PC-3 (cell line): Measurements from ENCODE around the gene ABHD1. TPM values are rescaled to one million over a fixed set of nuclear protein-coding genes. Genes with fewer than 3 reads are reported as not detected.

ENCODE experiments used
- ATAC-seq: fragments of 200-7000 bp; cut with Tn5 transposase; 2 replicates; pipeline ENCODE4 v1.9.1; 2020; ENCODE audit warnings: mild to moderate bottlenecking, moderate library complexity
- BruUV-seq: library from RNA; stranded (reverse); fragments of 400-500 nt; replicated peaks from 2 replicates; lab custom pipeline; 2021; lab: Mats Ljungman, UMichigan
- CTCF ChIA-PET: fragments of 300-600 bp; sonication (Branson Sonifier 250); formaldehyde crosslinking; loops from one replicate; lab custom pipeline; 2022; ENCODE audit warnings: antibody characterized with exemption; lab: Charles Lee
- POLR2A ChIA-PET: fragments of 300-600 bp; sonication (Branson Sonifier 250); formaldehyde crosslinking; loops from one replicate; lab custom pipeline; 2022; ENCODE audit warnings: antibody characterized with exemption; ENCODE audit not compliant: unreplicated experiment; lab: Charles Lee
- DNase-seq: peaks from one replicate; pipeline ENCODE4 v3.0.0-alpha.2; 2015
- H2AFZ ChIP-seq: fragments of 300-600 bp; sonication (generic); 2 replicates; pipeline ENCODE4 v1.6.0; 2016; ENCODE audit warnings: antibody characterized with exemption, low read length
- H3F3A ChIP-seq: fragments of 300-600 bp; sonication (generic); one replicate; pipeline ENCODE4 v1.6.0; 2017; ENCODE audit warnings: antibody characterized with exemption, low read length, control low read depth, mild to moderate bottlenecking; ENCODE audit not compliant: unreplicated experiment
- H3K27ac ChIP-seq: fragments of 300-600 bp; sonication (generic); 2 replicates; pipeline ENCODE4 v1.5.1; 2016; ENCODE audit warnings: mild to moderate bottlenecking, low read length
- H3K27me3 ChIP-seq: fragments of 300-600 bp; sonication (generic); 2 replicates; pipeline ENCODE4 v1.6.1; 2016; ENCODE audit warnings: low read length, mixed read lengths
- H3K36me3 ChIP-seq: fragments of 300-600 bp; sonication (generic); 2 replicates; pipeline ENCODE4 v1.6.1; 2016; ENCODE audit warnings: low read depth, mixed run types, low read length, mixed read lengths
- H3K4me1 ChIP-seq: fragments of 300-600 bp; sonication (generic); 2 replicates; pipeline ENCODE4 v1.5.1; 2016; ENCODE audit warnings: low read length; ENCODE audit not compliant: insufficient read depth
- H3K4me2 ChIP-seq: fragments of 300-600 bp; sonication (generic); 2 replicates; pipeline ENCODE4 v1.6.0; 2016; ENCODE audit warnings: low read length
- H3K4me3 ChIP-seq: fragments of 300-600 bp; sonication (generic); 2 replicates; pipeline ENCODE4 v1.5.1; 2016; ENCODE audit warnings: mild to moderate bottlenecking, low read length, mixed read lengths
- H3K79me2 ChIP-seq: fragments of 300-600 bp; sonication (generic); 2 replicates; pipeline ENCODE4 v1.6.1; 2017; ENCODE audit warnings: low read length, mixed read lengths
- H3K9ac ChIP-seq: fragments of 300-600 bp; sonication (generic); 2 replicates; pipeline ENCODE4 v1.6.0; 2016; ENCODE audit warnings: mild to moderate bottlenecking, low read length
- H3K9me2 ChIP-seq: fragments of 300-600 bp; sonication (generic); replicated peaks from 2 replicates; pipeline ENCODE4 v1.6.1; 2016; ENCODE audit warnings: mixed run types, low read length, mixed read lengths
- H3K9me3 ChIP-seq: fragments of 300-600 bp; sonication (generic); 2 replicates; pipeline ENCODE4 v1.6.1; 2016; ENCODE audit warnings: low read length, mixed read lengths
- H4K20me1 ChIP-seq: fragments of 300-600 bp; sonication (generic); 2 replicates; pipeline ENCODE4 v1.6.1; 2016; ENCODE audit warnings: low read length, mixed read lengths
- EZH2 ChIP-seq: fragments of 300-600 bp; sonication (generic); IDR thresholded peaks from one replicate; pipeline ENCODE4 v1.6.1; 2017; ENCODE audit warnings: antibody characterized with exemption, mild to moderate bottlenecking, low read length; ENCODE audit not compliant: unreplicated experiment
- EZH2phosphoT487 ChIP-seq: fragments of 300-600 bp; sonication (generic); IDR thresholded peaks from 2 replicates; pipeline ENCODE4 v1.6.1; 2018; ENCODE audit warnings: mild to moderate bottlenecking, antibody characterized with exemption, low read length, borderline replicate concordance
- intact Hi-C: fragments of 100-400 bp; cut with micrococcal nuclease; formaldehyde crosslinking; loops from 2 replicates; pipeline ENCODE4 v1.9.0; 2023
- total RNA-seq: library from RNA; depleted of rRNA; stranded (reverse); fragments of >200 nt; gene quantifications from 2 replicates; pipeline ENCODE4 v1.2.3, GENCODE V29; 2014
- TF ChIP-seq, protein P1 (sequence below): fragments of 300-600 bp; sonication (generic); conservative IDR thresholded peaks from 2 replicates; pipeline ENCODE4 v1.5.1; 2017; ENCODE audit warnings: antibody characterized with exemption, low read depth, mild to moderate bottlenecking, low read length

The ABHD1 gene
- total RNA-seq, 1 experiment from 2014 or later, result 0.36 TPM

DNA sequence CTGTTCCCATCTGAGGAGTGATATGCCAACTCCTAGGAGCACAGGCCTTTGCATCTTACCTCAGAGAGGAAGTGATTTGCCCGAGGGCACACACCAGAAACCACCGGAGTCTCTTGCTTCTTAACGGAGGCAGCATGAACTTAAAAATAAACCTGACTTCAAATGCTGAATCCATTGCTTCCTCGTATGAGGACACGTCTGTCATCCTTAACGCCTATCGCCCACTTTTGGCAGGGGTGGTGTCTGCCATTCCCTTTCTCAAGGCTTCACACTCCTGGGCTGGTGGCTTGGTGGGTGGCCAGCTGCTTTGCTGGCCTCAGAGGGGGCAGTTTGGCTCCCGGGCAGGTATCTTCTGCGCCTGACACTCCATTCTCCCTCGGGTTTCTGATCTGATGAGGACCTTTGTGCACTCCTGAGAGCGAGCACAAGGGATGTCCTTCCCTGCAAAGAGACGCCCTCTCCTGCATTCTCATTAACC lies 11.9 kb downstream of the ABHD1 start:
- Histone ChIP-seq H3K4me2 (no peak overlapping the region), H3K27me3 (no peaks in the 10 kb centered on the region), H3F3A (no peaks in the 10 kb centered on the region), H3K36me3 (peaks cover 12% of the 10 kb centered on the region), H3K4me1 (peaks cover 9% of the 10 kb centered on the region), H4K20me1 (peaks cover 9% of the 10 kb centered on the region; the same call in 1 of the 2 replicates), H2AFZ (0 out of 2 replicates have a peak overlapping the region, but pooled peaks have one; percentile 79), H3K4me3 (no peak overlapping the region), H3K9me3 (no peaks in the 10 kb centered on the region), H3K9ac (no peak overlapping the region), H3K9me2 (no peaks in the 10 kb centered on the region), H3K27ac (no peak overlapping the region), H3K79me2 (peaks cover 22% of the 10 kb centered on the region)
- no peak for ATAC-seq
- ChIA-PET POLR2A (no interaction called here), CTCF (no interaction called here)
- intact Hi-C loops, result no loop called here
- TF ChIP-seq, protein P1, sequence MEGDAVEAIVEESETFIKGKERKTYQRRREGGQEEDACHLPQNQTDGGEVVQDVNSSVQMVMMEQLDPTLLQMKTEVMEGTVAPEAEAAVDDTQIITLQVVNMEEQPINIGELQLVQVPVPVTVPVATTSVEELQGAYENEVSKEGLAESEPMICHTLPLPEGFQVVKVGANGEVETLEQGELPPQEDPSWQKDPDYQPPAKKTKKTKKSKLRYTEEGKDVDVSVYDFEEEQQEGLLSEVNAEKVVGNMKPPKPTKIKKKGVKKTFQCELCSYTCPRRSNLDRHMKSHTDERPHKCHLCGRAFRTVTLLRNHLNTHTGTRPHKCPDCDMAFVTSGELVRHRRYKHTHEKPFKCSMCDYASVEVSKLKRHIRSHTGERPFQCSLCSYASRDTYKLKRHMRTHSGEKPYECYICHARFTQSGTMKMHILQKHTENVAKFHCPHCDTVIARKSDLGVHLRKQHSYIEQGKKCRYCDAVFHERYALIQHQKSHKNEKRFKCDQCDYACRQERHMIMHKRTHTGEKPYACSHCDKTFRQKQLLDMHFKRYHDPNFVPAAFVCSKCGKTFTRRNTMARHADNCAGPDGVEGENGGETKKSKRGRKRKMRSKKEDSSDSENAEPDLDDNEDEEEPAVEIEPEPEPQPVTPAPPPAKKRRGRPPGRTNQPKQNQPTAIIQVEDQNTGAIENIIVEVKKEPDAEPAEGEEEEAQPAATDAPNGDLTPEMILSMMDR, result no peak
- TF ChIP-seq EZH2 (no peak), EZH2phosphoT487 (no peak)
- DNase-seq, result no peak
- no TSS peak for BruUV-seq

DNA sequence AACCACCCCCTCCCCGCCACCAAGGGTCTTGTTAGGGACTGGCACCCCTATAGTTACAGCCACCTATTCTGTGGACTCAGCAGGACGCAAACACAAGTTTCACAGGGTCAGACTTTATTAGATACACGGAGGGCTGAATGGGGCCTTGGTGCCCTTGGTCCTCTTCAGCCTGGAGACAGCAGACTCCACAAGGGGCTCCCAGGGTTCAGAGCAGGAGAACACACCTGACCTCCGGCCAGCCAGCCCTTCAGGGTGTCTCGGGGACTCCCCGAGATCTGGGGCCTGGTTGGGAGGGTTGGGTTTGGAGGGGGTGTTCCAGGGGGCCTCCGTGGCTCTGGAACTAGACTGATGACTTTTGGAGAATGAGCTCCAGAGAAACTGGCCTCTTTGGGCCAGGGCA lies 13.1 kb downstream of the ABHD1 start:
- ATAC-seq (no peak), DNase-seq (no peak)
- Histone ChIP-seq H3F3A (no peaks in the 10 kb centered on the region), H3K36me3 (peaks cover 2% of the 10 kb centered on the region; the same call in 1 of the 2 replicates), H4K20me1 (peaks cover 9% of the 10 kb centered on the region; the same call in 1 of the 2 replicates), H3K4me1 (peaks cover 9% of the 10 kb centered on the region), H2AFZ (no peak overlapping the region), H3K27me3 (no peaks in the 10 kb centered on the region), H3K9ac (no peak overlapping the region), H3K9me2 (no peaks in the 10 kb centered on the region), H3K4me2 (no peak overlapping the region), H3K27ac (no peak overlapping the region), H3K4me3 (no peak overlapping the region), H3K79me2 (peaks cover 22% of the 10 kb centered on the region), H3K9me3 (no peaks in the 10 kb centered on the region)
- CTCF ChIA-PET, result no interaction called here
- intact Hi-C loops, result no loop called here
- no TSS peak for BruUV-seq
- POLR2A ChIA-PET, result no interaction called here
- TF ChIP-seq EZH2phosphoT487 (no peak), EZH2 (no peak)
- TF ChIP-seq, protein P1, result no peak

DNA sequence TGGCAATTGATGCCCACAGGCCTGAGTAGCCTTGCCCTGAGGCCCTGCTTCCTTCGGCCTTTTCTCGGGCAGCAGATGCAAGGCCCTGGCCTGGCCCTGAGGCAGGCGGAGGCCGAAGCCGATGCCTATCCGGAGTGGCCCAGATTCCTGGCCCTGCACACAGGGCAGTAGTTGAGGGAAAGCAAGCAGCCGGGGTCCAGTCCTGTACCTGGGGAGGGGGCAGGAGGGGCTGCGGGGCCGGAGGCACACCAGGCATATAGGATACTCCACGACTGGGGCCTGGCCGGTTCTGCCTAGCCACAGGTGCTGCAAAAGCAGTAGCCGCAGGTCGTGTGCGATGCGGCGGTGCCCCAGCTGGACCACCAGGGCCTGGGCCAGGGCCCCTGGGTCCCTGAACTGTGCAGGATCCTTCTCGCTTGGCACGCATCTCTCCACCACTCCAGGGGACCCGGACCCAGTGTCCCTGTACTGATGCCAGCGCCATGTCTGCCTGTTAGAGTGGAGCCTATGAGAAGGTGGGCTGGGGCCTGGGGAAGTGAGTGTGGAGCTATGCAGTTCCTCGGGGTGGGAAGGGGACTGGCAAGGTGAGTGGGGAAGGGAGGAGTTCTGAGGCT lies 13.8 kb downstream of the ABHD1 start:
- ChIA-PET POLR2A (no interaction called here), CTCF (no interaction called here)
- ATAC-seq, result no peak
- Histone ChIP-seq H3K79me2 (peaks cover 20% of the 10 kb centered on the region), H3K4me1 (peaks cover 9% of the 10 kb centered on the region), H3K9ac (no peak overlapping the region), H3K27ac (no peak overlapping the region), H3K9me2 (no peaks in the 10 kb centered on the region), H3K36me3 (no peaks in the 10 kb centered on the region; the same call in 1 of the 2 replicates), H3F3A (no peaks in the 10 kb centered on the region), H2AFZ (no peak overlapping the region), H3K27me3 (no peaks in the 10 kb centered on the region), H3K4me2 (no peak overlapping the region), H3K4me3 (no peak overlapping the region), H3K9me3 (no peaks in the 10 kb centered on the region), H4K20me1 (peaks cover 9% of the 10 kb centered on the region; the same call in 1 of the 2 replicates)
- intact Hi-C loops, result no loop called here
- DNase-seq, result no peak
- TF ChIP-seq, protein P1, result no peak
- no peak for TF ChIP-seq EZH2
- TF ChIP-seq EZH2phosphoT487, result no peak
- BruUV-seq, result no TSS peak
